Osteoblast (primary cell): ENCODE results near the gene PSME2. TPM values are rescaled to one million over a fixed set of nuclear protein-coding genes. Genes with fewer than 3 reads are reported as not detected.
A peak's percentile ranks its signal among the peaks of the same experiment; 100 is the strongest.

ENCODE experiments used
- DNase-seq: peaks from one replicate; pipeline ENCODE4 v3.0.0; 2011; ENCODE audit warnings: low spot score, mixed read lengths; ENCODE audit not compliant: insufficient read length; ENCODE audit errors: missing footprints
- H2AFZ ChIP-seq: 2 replicates; pipeline ENCODE4 v1.6.0; 2011; ENCODE audit warnings: mild to moderate bottlenecking, low read length
- H3K27ac ChIP-seq: 2 replicates; pipeline ENCODE4 v1.5.1; 2011; ENCODE audit warnings: mild to moderate bottlenecking, low read depth, low read length, moderate library complexity
- H3K27me3 ChIP-seq: 2 replicates; pipeline ENCODE4 v1.6.0; 2012; ENCODE audit warnings: mild to moderate bottlenecking, control low read depth, inconsistent platforms, low read length, moderate library complexity; ENCODE audit not compliant: insufficient read depth
- H3K36me3 ChIP-seq: 2 replicates; pipeline ENCODE4 v1.5.1; 2011; ENCODE audit warnings: mild to moderate bottlenecking, low read length, control low read depth, moderate library complexity; ENCODE audit not compliant: insufficient read depth
- H3K4me1 ChIP-seq: 2 replicates; pipeline ENCODE4 v1.5.1; 2011; ENCODE audit warnings: mild to moderate bottlenecking, low read length, control low read depth, moderate library complexity; ENCODE audit not compliant: insufficient read depth
- H3K4me2 ChIP-seq: 2 replicates; pipeline ENCODE4 v1.6.0; 2011; ENCODE audit warnings: mild to moderate bottlenecking, low read length; ENCODE audit not compliant: insufficient read depth
- H3K4me3 ChIP-seq: fragments of 200-600 bp; sonication (generic); 3 replicates; pipeline ENCODE4 v1.5.1; 2012; ENCODE audit warnings: mild to moderate bottlenecking, low read length, inconsistent platforms; ENCODE audit not compliant: insufficient read depth
- H3K79me2 ChIP-seq: 2 replicates; pipeline ENCODE4 v1.6.0; 2012; ENCODE audit warnings: mild to moderate bottlenecking, low read length, control low read depth, inconsistent platforms; ENCODE audit not compliant: insufficient read depth
- H3K9me3 ChIP-seq: 2 replicates; pipeline ENCODE4 v1.5.1; 2011; ENCODE audit warnings: low read depth, low read length, control low read depth
- H4K20me1 ChIP-seq: 2 replicates; pipeline ENCODE4 v1.6.0; 2012; ENCODE audit warnings: mild to moderate bottlenecking, low read length, control low read depth; ENCODE audit not compliant: insufficient read depth
- CTCF ChIP-seq: IDR thresholded peaks from 2 replicates; pipeline ENCODE4 v1.5.1; 2011; ENCODE audit warnings: mild to moderate bottlenecking, low read depth, low read length, moderate library complexity; ENCODE audit errors: extremely low read depth
- total RNA-seq: library from RNA; depleted of rRNA; stranded (reverse); fragments of >200 nt; gene quantifications from 2 replicates; pipeline ENCODE4 v1.2.3, GENCODE V29; 2012

PSME2 gene
- total RNA-seq, 1 donor, result 55.7 TPM

GRCh38 chr14:24189059-24189375 is 42.6 kb upstream of the PSME2 start:
- peaks cover 43% of the 10 kb centered on the region for H3K79me2 ChIP-seq
- DNase-seq, result no peak
- H3K27ac ChIP-seq, result peak overlapping the region; percentile 74
- H3K4me3 ChIP-seq, result peak overlapping the region; percentile 90
- no peak for TF ChIP-seq CTCF
- peaks cover 4% of the 10 kb centered on the region for H4K20me1 ChIP-seq
- H3K27me3 ChIP-seq, result no peaks in the 10 kb centered on the region
- H3K4me2 ChIP-seq, result peak overlapping the region; percentile 86
- H2AFZ ChIP-seq, result peak overlapping the region; percentile 53
- peaks cover 11% of the 10 kb centered on the region for H3K4me1 ChIP-seq
- peaks cover 45% of the 10 kb centered on the region for H3K36me3 ChIP-seq
- H3K9me3 ChIP-seq, result no peaks in the 10 kb centered on the region

GRCh38 chr14:24188251-24189058 is 42.0 kb upstream of the PSME2 start, which contains the start of gene IPO4:
Gene IPO4, minus strand, starts transcription at chr14:24188816. Its CDS starts 29 bp downstream, at chr14:24188787.
- peak; percentile 100 for DNase-seq
- peaks cover 48% of the 10 kb centered on the region for H3K36me3 ChIP-seq

GRCh38 chr14:24187539-24187915 is 41.1 kb upstream of the PSME2 start:
- Histone ChIP-seq H3K27me3 (no peaks in the 10 kb centered on the region), H3K36me3 (peaks cover 48% of the 10 kb centered on the region), H3K4me3 (peak overlapping the region; percentile 90), H2AFZ (no peak overlapping the region), H4K20me1 (peaks cover 4% of the 10 kb centered on the region), H3K4me2 (peak overlapping the region; percentile 86), H3K4me1 (peaks cover 11% of the 10 kb centered on the region), H3K79me2 (peaks cover 33% of the 10 kb centered on the region), H3K27ac (peak overlapping the region; percentile 74), H3K9me3 (no peaks in the 10 kb centered on the region)
- no peak for DNase-seq
- TF ChIP-seq CTCF, result no peak

More at GRCh38 chr14:24188251-24189058, 42.0 kb upstream of the PSME2 start, which contains the start of gene IPO4:
- Histone ChIP-seq H3K4me2 (peak within 1 kb of the TSS; percentile 86), H4K20me1 (peaks cover 4% of the 10 kb centered on the region), H3K4me1 (peaks cover 11% of the 10 kb centered on the region), H3K27me3 (no peaks in the 10 kb centered on the region), H2AFZ (peak within 1 kb of the TSS; percentile 64), H3K9me3 (no peaks in the 10 kb centered on the region), H3K79me2 (peaks cover 40% of the 10 kb centered on the region), H3K27ac (peak within 1 kb of the TSS; percentile 74), H3K4me3 (peak within 1 kb of the TSS; percentile 90)
- TF ChIP-seq CTCF, result no peak

GRCh38 chr14:24186831-24187538 is 40.6 kb upstream of the PSME2 start:
- peaks cover 4% of the 10 kb centered on the region for H4K20me1 ChIP-seq
- H3K4me1 ChIP-seq, result peaks cover 11% of the 10 kb centered on the region
- H3K27ac ChIP-seq, result no peak overlapping the region
- H3K4me3 ChIP-seq, result no peak overlapping the region
- TF ChIP-seq CTCF, result no peak
- peaks cover 47% of the 10 kb centered on the region for H3K36me3 ChIP-seq
- H2AFZ ChIP-seq, result no peak overlapping the region
- H3K27me3 ChIP-seq, result no peaks in the 10 kb centered on the region
- DNase-seq, result no peak
- peak overlapping the region; percentile 86 for H3K4me2 ChIP-seq
- no peaks in the 10 kb centered on the region for H3K9me3 ChIP-seq
- peaks cover 28% of the 10 kb centered on the region for H3K79me2 ChIP-seq
